HG02840 (cell line): Measurements from ENCODE around the gene GALNT1.
A peak's percentile ranks its signal among the peaks of the same experiment; 100 is the strongest.
"Not testable (repeated sequence)": the region's sequence is repeated elsewhere in the genome, so short reads cannot be mapped to it uniquely, and the experiment has no call there.

ENCODE experiments used
- ATAC-seq: cut with Tn5 transposase; IDR thresholded peaks from one replicate; pipeline ENCODE4 v1.9.1; 2021; ENCODE audit warnings: mild to moderate bottlenecking, moderate library complexity, moderate number of reproducible peaks; ENCODE audit not compliant: unreplicated experiment, low FRiP score

The GALNT1 gene

GRCh38 chr18:35581546-35581897 is at the start of gene GALNT1:
TSS of gene GALNT1 (plus strand) at chr18:35581740. CDS start at chr18:35654663, 72,923 bp downstream.
- ATAC-seq = no peak

- no peak for ATAC-seq
Measured at GRCh38 chr18:35533916-35534405, 47.6 kb upstream of the GALNT1 start.

DNA sequence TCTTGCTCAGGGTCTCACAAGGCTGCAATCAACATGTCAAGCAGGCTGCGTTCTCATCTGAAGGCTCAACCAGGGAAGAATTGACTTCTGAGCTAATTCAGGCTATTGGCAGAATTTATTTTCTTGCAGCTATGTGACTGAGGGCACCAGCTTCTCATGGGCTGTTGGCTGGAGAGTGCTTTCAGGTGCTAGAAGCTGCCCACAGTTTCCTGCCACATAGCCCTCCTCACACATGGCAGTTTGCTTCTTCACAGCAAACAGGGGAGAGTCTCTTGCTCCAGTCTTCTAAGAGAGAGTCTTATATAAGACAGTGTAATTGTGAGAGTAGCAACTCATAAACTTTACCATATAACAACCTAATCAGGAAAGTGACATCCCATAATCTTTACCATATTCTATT is 46.2 kb upstream of the GALNT1 start:
- no peak for ATAC-seq

DNA sequence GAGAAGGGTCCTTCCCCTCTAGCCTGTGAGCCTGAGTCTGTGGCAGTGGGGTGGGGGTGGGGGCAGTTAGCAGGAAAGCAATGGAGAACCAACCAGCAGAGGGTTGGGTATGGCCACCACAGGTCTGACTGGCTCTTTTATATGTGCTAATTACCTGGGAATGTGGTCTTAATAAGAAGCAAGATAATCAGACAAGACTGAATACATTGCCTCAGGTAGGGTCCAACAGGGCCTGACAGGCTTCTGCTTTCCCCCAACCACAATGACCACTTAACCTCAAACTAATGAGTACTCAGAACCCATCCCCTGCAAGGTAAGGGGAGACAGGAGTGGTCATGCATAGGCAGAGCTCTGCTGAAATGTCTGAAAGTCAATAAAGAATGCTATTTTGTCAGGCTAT is 39.2 kb upstream of the GALNT1 start:
- no peak for ATAC-seq

GRCh38 chr18:35547008-35547605 is 34.4 kb upstream of the GALNT1 start:
- ATAC-seq = no peak

DNA sequence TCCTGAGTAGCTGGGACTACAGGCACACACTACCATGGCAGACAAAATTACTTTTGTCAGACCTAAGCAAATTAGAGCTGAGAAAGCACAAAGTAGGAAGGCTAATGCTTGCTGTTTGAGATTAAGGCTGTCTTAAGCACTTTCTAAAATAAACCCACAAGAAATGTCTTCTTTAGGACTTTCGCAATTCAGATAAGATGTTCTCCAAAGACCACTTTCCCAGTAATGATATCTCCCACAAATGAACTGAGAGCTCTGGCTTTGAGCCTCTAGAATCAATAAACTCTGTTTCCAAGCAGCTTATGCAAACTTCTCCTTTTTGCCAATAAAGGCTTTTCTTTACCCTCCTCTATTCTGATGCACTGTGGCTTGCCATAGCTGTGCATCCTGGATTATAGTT is 32.0 kb upstream of the GALNT1 start:
- no peak for ATAC-seq

GRCh38 chr18:35553300-35553699 is 28.2 kb upstream of the GALNT1 start:
- ATAC-seq = no peak

- ATAC-seq = not testable (repeated sequence)
Measured at GRCh38 chr18:35555538-35555937, 26.0 kb upstream of the GALNT1 start.

GRCh38 chr18:35559867-35560266 is 21.7 kb upstream of the GALNT1 start:
- no peak for ATAC-seq

- peak; percentile 68 for ATAC-seq
Measured at GRCh38 chr18:35564795-35565453, 16.6 kb upstream of the GALNT1 start.

- no peak for ATAC-seq
Measured at GRCh38 chr18:35566019-35566418, 15.5 kb upstream of the GALNT1 start.

GRCh38 chr18:35570182-35570581 is 11.4 kb upstream of the GALNT1 start:
- no peak for ATAC-seq

DNA sequence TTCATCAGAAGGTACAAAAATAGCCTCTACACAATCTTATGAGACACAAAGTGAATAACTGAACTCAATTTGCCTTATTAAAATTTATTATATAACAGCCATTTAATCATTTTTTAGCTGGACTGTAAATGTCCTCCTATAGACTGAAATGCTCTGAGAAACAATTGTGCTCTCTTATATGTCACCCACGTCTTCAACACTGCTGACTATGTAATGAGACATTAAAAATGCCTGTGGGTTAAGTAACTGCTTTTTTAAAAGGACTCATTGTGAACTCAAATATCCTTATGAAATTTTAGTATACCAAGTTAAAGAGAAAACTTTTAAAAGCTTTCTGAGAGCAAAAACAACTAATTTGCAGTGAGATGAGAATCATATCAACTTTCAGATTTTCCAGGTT is 10.4 kb upstream of the GALNT1 start:
- ATAC-seq = no peak

- no peak for ATAC-seq
Measured at GRCh38 chr18:35572644-35573043, 8.9 kb upstream of the GALNT1 start.

GRCh38 chr18:35573531-35573930 is 8.0 kb upstream of the GALNT1 start:
- no peak for ATAC-seq

DNA sequence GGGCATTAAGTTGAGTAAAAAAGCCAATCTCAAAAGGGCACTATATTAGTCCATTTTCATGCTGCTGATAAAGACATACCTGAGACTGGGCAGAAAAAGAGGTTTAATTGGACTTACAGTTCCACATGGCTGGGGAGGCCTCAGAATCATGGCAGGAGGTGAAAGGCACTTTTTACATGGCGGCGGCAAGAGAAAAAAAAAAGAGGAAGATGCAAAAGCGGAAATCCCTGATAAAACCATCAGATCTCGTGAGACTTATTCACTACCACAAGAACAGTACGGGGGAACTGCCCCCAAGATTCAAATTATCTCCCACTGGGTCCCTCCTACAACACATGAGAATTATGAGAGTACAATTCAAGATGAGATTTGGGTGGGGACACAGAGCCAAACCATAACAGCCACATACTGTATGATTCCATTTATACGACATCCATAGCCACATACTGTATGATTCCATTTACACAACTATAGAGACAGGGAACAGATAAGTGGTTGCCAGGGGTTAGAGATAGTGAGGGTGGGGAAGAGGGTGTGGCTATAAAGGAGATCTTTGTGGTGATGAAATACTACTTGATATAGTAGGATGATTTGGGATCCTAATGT is 5.2 kb upstream of the GALNT1 start:
- not testable (repeated sequence) for ATAC-seq

- ATAC-seq = peak; percentile 61
Measured at GRCh38 chr18:35577045-35577848, 4.3 kb upstream of the GALNT1 start.

- no peak for ATAC-seq
Measured at GRCh38 chr18:35578481-35578880, 3.1 kb upstream of the GALNT1 start.

DNA sequence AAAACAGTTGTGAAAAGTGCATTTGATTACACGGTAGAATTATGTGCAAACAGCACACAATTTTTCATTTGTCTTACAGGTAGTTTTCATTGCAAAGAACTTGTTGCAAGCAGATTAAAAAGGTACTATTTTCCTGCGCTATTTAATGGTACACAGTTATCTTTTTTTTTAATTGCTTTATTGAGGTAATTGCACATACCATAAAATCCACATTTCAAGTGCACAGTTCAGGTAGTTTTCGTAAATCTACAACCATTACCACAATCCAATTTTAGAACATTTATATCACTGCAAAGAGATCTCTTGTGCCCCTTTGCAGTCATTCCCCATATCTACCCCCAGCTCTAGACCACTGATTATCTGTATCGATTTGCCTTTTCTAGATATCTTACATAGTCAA is 2.6 kb upstream of the GALNT1 start:
- no peak for ATAC-seq

- no peak for ATAC-seq
Measured at GRCh38 chr18:35580701-35581539, 620 bp upstream of the GALNT1 start.
